DOHH2 (cell line): ENCODE data around the gene MBP.

Source experiments
- H3F3A ChIP-seq: fragments of 200-600 bp; sonication (generic), shearing (Covaris generic); 2 replicates; pipeline ENCODE4 v1.6.0; 2016; ENCODE audit warnings: antibody characterized with exemption, mild to moderate bottlenecking; ENCODE audit not compliant: control insufficient read depth, insufficient read depth
- H3K27ac ChIP-seq: fragments of 200-600 bp; sonication (generic); 2 replicates; pipeline ENCODE4 v1.5.1; 2014; ENCODE audit warnings: low read depth, mild to moderate bottlenecking, low read length, moderate library complexity
- H3K27me3 ChIP-seq: fragments of 200-600 bp; sonication (generic); 2 replicates; pipeline ENCODE4 v1.6.1; 2014; ENCODE audit warnings: mild to moderate bottlenecking, low read length, mixed read lengths; ENCODE audit not compliant: control insufficient read depth
- H3K36me3 ChIP-seq: fragments of 200-600 bp; sonication (generic); 2 replicates; pipeline ENCODE4 v1.6.1; 2014; ENCODE audit warnings: mild to moderate bottlenecking, low read length, moderate library complexity, mixed read lengths; ENCODE audit not compliant: control insufficient read depth
- H3K4me1 ChIP-seq: fragments of 200-600 bp; sonication (generic); 2 replicates; pipeline ENCODE4 v1.6.1; 2014; ENCODE audit warnings: mild to moderate bottlenecking, low read length, mixed read lengths; ENCODE audit not compliant: control insufficient read depth
- H3K4me2 ChIP-seq: fragments of 200-600 bp; sonication (generic); 2 replicates; pipeline ENCODE4 v1.6.0; 2014; ENCODE audit warnings: mild to moderate bottlenecking, low read length, moderate library complexity
- H3K4me3 ChIP-seq: fragments of 200-600 bp; sonication (generic); 2 replicates; pipeline ENCODE4 v1.5.1; 2014; ENCODE audit warnings: mild to moderate bottlenecking, low read length, mixed read lengths
- H3K79me2 ChIP-seq: fragments of 200-600 bp; sonication (generic); 2 replicates; pipeline ENCODE4 v1.6.1; 2014; ENCODE audit warnings: mild to moderate bottlenecking, low read length, mixed read lengths; ENCODE audit not compliant: control insufficient read depth
- H3K9me2 ChIP-seq: fragments of 200-600 bp; sonication (generic); replicated peaks from 2 replicates; pipeline ENCODE4 v1.6.1; 2014; ENCODE audit warnings: mild to moderate bottlenecking, low read length, mixed read lengths; ENCODE audit not compliant: control insufficient read depth
- H3K9me3 ChIP-seq: fragments of 200-600 bp; sonication (generic); 2 replicates; pipeline ENCODE4 v1.6.1; 2014; ENCODE audit warnings: antibody characterized with exemption, low read length, mixed read lengths; ENCODE audit not compliant: control insufficient read depth, insufficient read depth
- H4K20me1 ChIP-seq: fragments of 200-600 bp; sonication (generic); 2 replicates; pipeline ENCODE4 v1.6.0; 2014; ENCODE audit warnings: low read depth, mild to moderate bottlenecking, antibody characterized with exemption, low read length, moderate library complexity; ENCODE audit not compliant: control insufficient read depth, insufficient read depth
- EZH2phosphoT487 ChIP-seq: fragments of 200-600 bp; sonication (generic); IDR thresholded peaks from 2 replicates; pipeline ENCODE4 v1.6.1; 2017; ENCODE audit warnings: borderline replicate concordance, mild to moderate bottlenecking, antibody characterized with exemption, low read length, moderate library complexity, mixed read lengths
- TF ChIP-seq, protein P1 (sequence below): fragments of 200-600 bp; sonication (generic); IDR thresholded peaks from one replicate; pipeline ENCODE4 v1.5.1; 2014; ENCODE audit warnings: antibody characterized with exemption, mild to moderate bottlenecking, low read depth, low read length; ENCODE audit not compliant: poor library complexity, severe bottlenecking

The MBP gene

DNA sequence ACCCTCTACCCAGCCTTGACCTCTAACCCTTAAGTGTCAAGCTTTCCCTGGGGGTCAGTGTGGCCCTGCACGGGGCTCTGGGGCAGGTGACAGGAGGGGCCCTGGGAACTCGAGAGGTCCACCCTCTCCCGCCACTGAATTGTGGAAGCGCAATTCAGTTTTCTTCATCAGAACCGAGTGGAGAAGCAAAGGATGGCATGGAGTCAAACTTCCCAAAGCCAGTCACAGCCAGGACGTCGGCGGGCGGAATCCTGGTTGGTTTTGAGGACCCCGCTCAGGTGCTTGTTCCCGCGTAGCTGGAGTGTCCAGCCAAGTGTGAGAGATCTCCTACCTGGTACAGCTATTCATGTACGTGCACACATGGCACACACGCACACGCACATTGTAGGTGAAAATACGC lies 62.0 kb downstream of the MBP start:
- peaks cover 29% of the 10 kb centered on the region for H3K36me3 ChIP-seq
- H3K27ac ChIP-seq, result no peak overlapping the region
- H3K79me2 ChIP-seq, result peaks cover 29% of the 10 kb centered on the region
- H3K4me2 ChIP-seq, result no peak overlapping the region
- peaks cover 56% of the 10 kb centered on the region for H3K4me1 ChIP-seq
- no peaks in the 10 kb centered on the region for H4K20me1 ChIP-seq
- H3K9me2 ChIP-seq, result no peaks in the 10 kb centered on the region
- no peaks in the 10 kb centered on the region for H3K9me3 ChIP-seq
- H3K27me3 ChIP-seq, result no peaks in the 10 kb centered on the region
- TF ChIP-seq, protein P1, sequence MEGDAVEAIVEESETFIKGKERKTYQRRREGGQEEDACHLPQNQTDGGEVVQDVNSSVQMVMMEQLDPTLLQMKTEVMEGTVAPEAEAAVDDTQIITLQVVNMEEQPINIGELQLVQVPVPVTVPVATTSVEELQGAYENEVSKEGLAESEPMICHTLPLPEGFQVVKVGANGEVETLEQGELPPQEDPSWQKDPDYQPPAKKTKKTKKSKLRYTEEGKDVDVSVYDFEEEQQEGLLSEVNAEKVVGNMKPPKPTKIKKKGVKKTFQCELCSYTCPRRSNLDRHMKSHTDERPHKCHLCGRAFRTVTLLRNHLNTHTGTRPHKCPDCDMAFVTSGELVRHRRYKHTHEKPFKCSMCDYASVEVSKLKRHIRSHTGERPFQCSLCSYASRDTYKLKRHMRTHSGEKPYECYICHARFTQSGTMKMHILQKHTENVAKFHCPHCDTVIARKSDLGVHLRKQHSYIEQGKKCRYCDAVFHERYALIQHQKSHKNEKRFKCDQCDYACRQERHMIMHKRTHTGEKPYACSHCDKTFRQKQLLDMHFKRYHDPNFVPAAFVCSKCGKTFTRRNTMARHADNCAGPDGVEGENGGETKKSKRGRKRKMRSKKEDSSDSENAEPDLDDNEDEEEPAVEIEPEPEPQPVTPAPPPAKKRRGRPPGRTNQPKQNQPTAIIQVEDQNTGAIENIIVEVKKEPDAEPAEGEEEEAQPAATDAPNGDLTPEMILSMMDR, result no peak
- TF ChIP-seq EZH2phosphoT487, result no peak
- 0 out of 2 replicates have a peak, but pooled peaks cover 2% of the 10 kb centered on the region for H3F3A ChIP-seq
- no peak overlapping the region for H3K4me3 ChIP-seq

DNA sequence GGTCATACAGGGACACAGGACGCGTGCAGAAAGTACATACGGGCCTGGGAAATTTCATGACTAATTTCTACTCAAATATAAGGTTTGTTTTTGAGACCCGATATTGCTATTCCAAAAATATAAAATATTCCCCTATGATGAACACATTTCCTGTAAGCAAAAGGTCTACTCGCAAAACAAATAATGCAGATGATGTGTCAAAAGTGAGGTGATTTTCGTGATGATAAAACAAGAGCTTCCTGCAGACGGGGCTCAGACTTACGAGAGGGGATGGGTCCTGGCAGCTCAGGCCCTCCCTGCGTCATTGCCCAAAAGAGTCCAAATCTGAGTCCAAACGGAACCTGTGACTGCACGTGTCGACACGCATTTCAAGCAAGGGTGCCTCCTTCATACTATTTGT lies 62.7 kb downstream of the MBP start:
- H4K20me1 ChIP-seq, result no peaks in the 10 kb centered on the region
- no peaks in the 10 kb centered on the region for H3K27me3 ChIP-seq
- H3K4me2 ChIP-seq, result peak overlapping the region; percentile 61
- TF ChIP-seq EZH2phosphoT487, result no peak
- TF ChIP-seq, protein P1, result no peak
- peaks cover 34% of the 10 kb centered on the region for H3K36me3 ChIP-seq
- H3K79me2 ChIP-seq, result peaks cover 29% of the 10 kb centered on the region
- no peaks in the 10 kb centered on the region for H3K9me2 ChIP-seq
- H3K9me3 ChIP-seq, result no peaks in the 10 kb centered on the region
- peak overlapping the region; percentile 43; the same call in 1 of the 2 replicates for H3K4me3 ChIP-seq
- H3K27ac ChIP-seq, result peak overlapping the region; percentile 71; the same call in 1 of the 2 replicates
- H3F3A ChIP-seq, result peaks cover 3% of the 10 kb centered on the region; the same call in 1 of the 2 replicates
- H3K4me1 ChIP-seq, result peaks cover 62% of the 10 kb centered on the region

DNA sequence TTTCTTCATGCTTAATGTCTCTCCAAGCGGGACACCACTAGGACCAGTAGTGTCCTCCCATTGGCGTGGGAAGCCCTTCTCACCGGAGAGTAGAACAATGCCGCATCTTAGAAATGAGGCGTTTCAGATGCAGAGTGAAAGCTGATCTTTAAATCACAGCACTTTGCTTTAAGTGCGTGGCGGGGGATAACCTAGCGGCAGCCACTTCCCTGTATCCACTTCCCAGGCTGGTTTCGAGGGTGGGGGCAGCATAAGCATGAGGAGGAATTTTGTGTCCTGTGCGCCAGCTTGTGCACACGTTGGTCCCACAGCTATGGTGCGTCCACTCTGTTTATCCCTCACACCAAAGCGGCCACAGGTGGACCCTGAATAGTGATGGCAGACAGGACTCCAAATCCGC lies 63.1 kb downstream of the MBP start:
- no peaks in the 10 kb centered on the region for H3K27me3 ChIP-seq
- H3K27ac ChIP-seq, result peak overlapping the region; percentile 71; the same call in 1 of the 2 replicates
- H3K9me2 ChIP-seq, result no peaks in the 10 kb centered on the region
- H3K4me1 ChIP-seq, result peaks cover 67% of the 10 kb centered on the region
- TF ChIP-seq, protein P1, result no peak
- TF ChIP-seq EZH2phosphoT487, result no peak
- H3K9me3 ChIP-seq, result no peaks in the 10 kb centered on the region
- no peaks in the 10 kb centered on the region for H4K20me1 ChIP-seq
- peaks cover 8% of the 10 kb centered on the region for H3F3A ChIP-seq
- peak overlapping the region; percentile 61 for H3K4me2 ChIP-seq
- peak overlapping the region; percentile 43; the same call in 1 of the 2 replicates for H3K4me3 ChIP-seq
- H3K36me3 ChIP-seq, result peaks cover 38% of the 10 kb centered on the region
- peaks cover 29% of the 10 kb centered on the region for H3K79me2 ChIP-seq
